Neural cell (in vitro differentiated cells): Measurements from ENCODE around the gene FAM124A.

Source experiments
- CTCF ChIP-seq: fragments of 450-650 bp; IDR thresholded peaks from 2 replicates; pipeline ENCODE4 v1.5.1; 2014; ENCODE audit warnings: antibody characterized with exemption, mild to moderate bottlenecking, moderate library complexity; ENCODE audit not compliant: poor library complexity, severe bottlenecking
- EP300 ChIP-seq: fragments of 450-650 bp; conservative IDR thresholded peaks from 2 replicates; pipeline ENCODE4 v1.6.1; 2014; ENCODE audit warnings: antibody characterized with exemption, mild to moderate bottlenecking, moderate library complexity; ENCODE audit not compliant: poor library complexity, severe bottlenecking
- EZH2 ChIP-seq: fragments of 200-600, 300-800 bp; shearing (Covaris generic), sonication (generic); IDR thresholded peaks from 2 replicates; pipeline ENCODE4 v1.6.1; 2014; ENCODE audit warnings: antibody characterized with exemption, low read length, borderline replicate concordance, mild to moderate bottlenecking; ENCODE audit not compliant: insufficient read depth, poor library complexity, severe bottlenecking
- MXI1 ChIP-seq: fragments of 450-650 bp; conservative IDR thresholded peaks from 2 replicates; pipeline ENCODE4 v1.6.1; 2014; ENCODE audit warnings: antibody characterized with exemption, mild to moderate bottlenecking; ENCODE audit not compliant: poor library complexity, severe bottlenecking
- POLR2AphosphoS5 ChIP-seq: IDR thresholded peaks from 2 replicates; pipeline ENCODE4 v1.6.1; 2012
- RAD21 ChIP-seq: fragments of 450-650 bp; conservative IDR thresholded peaks from 2 replicates; pipeline ENCODE4 v1.6.1; 2014; ENCODE audit warnings: antibody characterized with exemption, mild to moderate bottlenecking, moderate library complexity
- REST ChIP-seq: IDR thresholded peaks from 2 replicates; pipeline ENCODE4 v1.6.1; 2012; ENCODE audit warnings: borderline replicate concordance
- SMC3 ChIP-seq: fragments of 450-650 bp; conservative IDR thresholded peaks from 2 replicates; pipeline ENCODE4 v1.6.1; 2014; ENCODE audit warnings: antibody characterized with exemption, mild to moderate bottlenecking, moderate library complexity; ENCODE audit not compliant: poor library complexity
- TAF1 ChIP-seq: IDR thresholded peaks from 2 replicates; pipeline ENCODE4 v1.6.1; 2012; ENCODE audit warnings: low read depth

- no peak for TF ChIP-seq SMC3
- TF ChIP-seq EP300, result no peak
- TF ChIP-seq EZH2, result no peak
- no peak for TF ChIP-seq CTCF
- TF ChIP-seq POLR2AphosphoS5, result no peak
- TF ChIP-seq RAD21, result no peak
- TF ChIP-seq TAF1, result no peak
- TF ChIP-seq REST, result no peak
- no peak for TF ChIP-seq MXI1
Observed at GRCh38 chr13:51211910-51212309, 10.3 kb upstream of the FAM124A start.
